Tibial artery (tissue), 4 donors: ENCODE measurements around the gene HPSE2.

Experiments used
- DNase-seq, 2 donors: peaks; one replicate each; pipeline ENCODE4 v3.0.0-alpha.2; 2019
- H3K27ac ChIP-seq, 2 donors: fragments of 200-600 bp; sonication (generic) in 1 of 2; 1 replicate in 1 of 2; 2 replicates in 1 of 2; pipeline ENCODE4 v1.5.1; 2018 to 2019; ENCODE audit warnings: mild to moderate bottlenecking in 1 of 2
- H3K27me3 ChIP-seq, 2 donors: fragments of 200-600 bp; sonication (generic) in 1 of 2; one replicate each; pipeline versions ENCODE4 v1.5.1 to v1.6.0; 2016 to 2019
- H3K36me3 ChIP-seq, 3 donors: fragments of 200-600 bp; sonication (generic) in 2 of 3; one replicate each; pipeline ENCODE4 v1.5.1; 2016 to 2019; ENCODE audit warnings: mild to moderate bottlenecking in 2 of 3
- H3K4me1 ChIP-seq, 4 donors: fragments of 200-600 bp; sonication (generic) in 2 of 4; 1 replicate in 3 of 4; 2 replicates in 1 of 4; pipeline ENCODE4 v1.5.1; 2016 to 2019
- H3K4me3 ChIP-seq, 2 donors: fragments of 200-600 bp; sonication (generic) in 1 of 2; 1 replicate in 1 of 2; 2 replicates in 1 of 2; pipeline ENCODE4 v1.5.1; 2018 to 2019; ENCODE audit warnings: mild to moderate bottlenecking in 2 of 2
- H3K9me3 ChIP-seq, 3 donors: fragments of 200-600 bp; sonication (generic) in 1 of 3; one replicate each; pipeline ENCODE4 v1.5.1; 2016 to 2019
- CTCF ChIP-seq, 2 experiments: fragments of 200-600 bp in 1 of 2; fragments of 450-650 bp in 1 of 2; IDR thresholded peaks; one replicate each; pipeline ENCODE4 v1.5.1; 2017 to 2019; ENCODE audit warnings: antibody characterized with exemption in 2 of 2, mild to moderate bottlenecking in 1 of 2, moderate library complexity in 1 of 2
- intact Hi-C: fragments of 100-400 bp; cut with DNase I; formaldehyde crosslinking; loops from one replicate; pipeline ENCODE4 v1.15.0; 2023; ENCODE audit warnings: low total_unique reads

The HPSE2 gene

GRCh38 chr10:98980353-98980752 lies 255.3 kb downstream of the HPSE2 start:
- no peak for TF ChIP-seq CTCF (IDR thresholded peaks at IDR 0.05)
- Histone ChIP-seq H3K4me3 (no peak overlapping the region), H3K27ac (no peak overlapping the region), H3K27me3 (no peaks in the 10 kb centered on the region), H3K4me1 (peaks cover 0 to 7% (median 0%) of the 10 kb centered on the region in 4 donors), H3K36me3 (no peaks in the 10 kb centered on the region), H3K9me3 (no peaks in the 10 kb centered on the region)
- DNase-seq, result no peak
- intact Hi-C loops, result no loop called here

DNA sequence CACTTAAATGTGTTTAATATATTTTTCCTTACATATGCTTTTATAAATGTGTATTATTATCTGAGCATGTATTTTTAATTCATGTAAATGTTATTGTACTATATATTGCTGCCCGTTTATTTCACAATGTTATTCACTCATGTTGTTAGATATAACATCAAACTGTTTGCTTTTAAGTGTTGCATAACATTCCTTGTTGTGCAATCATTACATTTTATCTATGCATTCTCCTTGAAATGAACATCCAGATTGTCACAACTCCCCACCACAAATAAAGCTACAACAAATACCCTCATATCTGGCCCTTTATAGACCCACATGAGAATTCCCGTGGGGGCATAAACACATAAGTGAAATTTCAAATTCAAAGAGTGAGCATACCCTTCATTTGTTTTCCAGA lies 264.2 kb downstream of the HPSE2 start:
- Histone ChIP-seq H3K4me3 (no peak overlapping the region), H3K36me3 (no peaks in the 10 kb centered on the region), H3K4me1 (peaks cover 0 to 22% (median 4%) of the 10 kb centered on the region in 4 donors), H3K9me3 (no peaks in the 10 kb centered on the region), H3K27ac (no peak overlapping the region), H3K27me3 (no peaks in the 10 kb centered on the region)
- no peak for DNase-seq
- no peak for TF ChIP-seq CTCF (IDR thresholded peaks at IDR 0.05)
- intact Hi-C loops, result loop anchor here (10.0 kb wide), 1 partner anchor 123 kb away; no protein-coding TSS in a partner anchor

DNA sequence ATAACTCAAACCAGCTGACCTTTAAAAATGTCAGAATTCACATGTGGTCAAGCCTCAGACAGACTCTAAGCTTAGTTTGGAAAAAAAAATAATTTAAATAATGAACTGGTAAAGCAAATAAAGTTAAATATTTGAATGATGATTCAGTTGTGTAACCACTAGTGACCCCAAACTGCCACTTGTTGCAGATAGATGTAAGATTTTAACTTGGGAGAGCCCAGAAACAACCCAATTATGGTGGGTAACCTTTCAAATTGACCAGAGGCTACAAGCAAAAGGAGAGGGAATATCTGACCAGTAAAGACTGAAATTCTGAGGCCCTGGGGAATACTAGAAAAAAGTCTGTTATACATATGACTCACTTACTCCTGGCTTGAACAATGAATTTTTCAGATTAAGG lies 268.1 kb downstream of the HPSE2 start:
- no peak for TF ChIP-seq CTCF (IDR thresholded peaks at IDR 0.05)
- no peaks in the 10 kb centered on the region for H3K9me3 ChIP-seq
- no peak overlapping the region for H3K4me3 ChIP-seq
- no peak for DNase-seq
- H3K4me1 ChIP-seq, result peaks cover 0 to 33% (median 4%) of the 10 kb centered on the region in 4 donors
- no peaks in the 10 kb centered on the region for H3K36me3 ChIP-seq
- intact Hi-C loops, result no loop called here
- H3K27ac ChIP-seq, result peak overlapping the region; percentile 27 to 66
- no peaks in the 10 kb centered on the region for H3K27me3 ChIP-seq

DNA sequence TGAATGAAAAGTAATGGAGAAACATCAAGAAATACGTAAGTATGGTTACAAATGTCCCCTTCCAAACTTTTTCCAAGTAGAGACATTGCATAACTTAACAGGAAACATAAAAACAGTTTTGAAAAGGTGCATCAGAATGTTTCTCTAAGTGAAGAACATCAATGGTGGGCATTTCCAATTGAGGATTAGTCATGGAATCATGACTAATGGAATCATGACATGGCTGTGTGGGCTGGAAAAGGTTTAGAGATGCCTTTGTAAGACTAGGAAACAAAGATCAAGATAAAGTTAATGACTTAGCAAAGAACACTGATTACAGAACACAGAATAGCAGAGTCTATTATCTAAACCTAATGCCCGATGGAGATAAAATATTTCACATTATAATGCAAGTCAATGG lies 272.0 kb downstream of the HPSE2 start:
- H3K36me3 ChIP-seq, result no peaks in the 10 kb centered on the region
- peak overlapping the region in 1 of 2 donors; percentile 0 for H3K27ac ChIP-seq
- no peaks in the 10 kb centered on the region for H3K27me3 ChIP-seq
- H3K4me3 ChIP-seq, result no peak overlapping the region
- H3K4me1 ChIP-seq, result peaks cover 0 to 50% (median 7%) of the 10 kb centered on the region in 4 donors
- intact Hi-C loops, result no loop called here
- no peak for DNase-seq
- H3K9me3 ChIP-seq, result no peaks in the 10 kb centered on the region
- no peak for TF ChIP-seq CTCF (IDR thresholded peaks at IDR 0.05)

DNA sequence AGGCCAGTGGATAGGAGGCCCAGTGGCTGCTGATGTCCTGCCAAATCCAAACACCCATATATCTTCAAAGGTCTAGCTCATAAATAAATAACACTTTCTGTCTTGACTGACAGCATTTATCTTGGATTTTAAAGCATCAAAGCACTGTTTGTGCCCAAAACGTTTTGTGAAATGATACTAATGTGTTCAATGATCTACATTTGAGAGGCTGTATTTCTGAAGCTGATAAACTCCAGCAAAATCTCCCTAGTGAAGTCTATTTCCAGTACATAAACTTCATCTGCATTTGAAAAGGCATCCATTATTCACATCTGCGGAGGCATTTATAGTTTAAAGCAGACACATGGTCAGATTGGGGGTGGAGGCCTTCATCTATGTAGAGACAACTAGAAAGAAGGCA lies 276.3 kb downstream of the HPSE2 start:
- Histone ChIP-seq H3K27me3 (no peaks in the 10 kb centered on the region), H3K4me1 (peaks cover 0 to 43% (median 10%) of the 10 kb centered on the region in 4 donors), H3K36me3 (no peaks in the 10 kb centered on the region), H3K9me3 (no peaks in the 10 kb centered on the region), H3K4me3 (no peak overlapping the region), H3K27ac (peak overlapping the region; percentile 16 to 45)
- intact Hi-C loops, result no loop called here
- TF ChIP-seq CTCF (IDR thresholded peaks at IDR 0.05), result no peak
- no peak for DNase-seq

- intact Hi-C loops, result no loop called here
- peaks cover 0 to 43% (median 10%) of the 10 kb centered on the region in 4 donors for H3K4me1 ChIP-seq
- H3K36me3 ChIP-seq, result no peaks in the 10 kb centered on the region
- H3K9me3 ChIP-seq, result no peaks in the 10 kb centered on the region
- H3K27ac ChIP-seq, result peak overlapping the region in 1 of 2 donors; percentile 39
- DNase-seq, result no peak
- no peaks in the 10 kb centered on the region for H3K27me3 ChIP-seq
- H3K4me3 ChIP-seq, result no peak overlapping the region
- TF ChIP-seq CTCF (IDR thresholded peaks at IDR 0.05), result no peak
These were observed 277.9 kb downstream of the HPSE2 start for GRCh38 chr10:98957801-98958200.
